GM19452 (cell line): Measurements from ENCODE around the gene INO80D.
"Not testable (repeated sequence)": the region's sequence is repeated elsewhere in the genome, so short reads cannot be mapped to it uniquely, and the experiment has no call there.

Source experiments
- ATAC-seq: cut with Tn5 transposase; IDR thresholded peaks from one replicate; pipeline ENCODE4 v1.9.1; 2021; ENCODE audit not compliant: unreplicated experiment

The INO80D gene

DNA sequence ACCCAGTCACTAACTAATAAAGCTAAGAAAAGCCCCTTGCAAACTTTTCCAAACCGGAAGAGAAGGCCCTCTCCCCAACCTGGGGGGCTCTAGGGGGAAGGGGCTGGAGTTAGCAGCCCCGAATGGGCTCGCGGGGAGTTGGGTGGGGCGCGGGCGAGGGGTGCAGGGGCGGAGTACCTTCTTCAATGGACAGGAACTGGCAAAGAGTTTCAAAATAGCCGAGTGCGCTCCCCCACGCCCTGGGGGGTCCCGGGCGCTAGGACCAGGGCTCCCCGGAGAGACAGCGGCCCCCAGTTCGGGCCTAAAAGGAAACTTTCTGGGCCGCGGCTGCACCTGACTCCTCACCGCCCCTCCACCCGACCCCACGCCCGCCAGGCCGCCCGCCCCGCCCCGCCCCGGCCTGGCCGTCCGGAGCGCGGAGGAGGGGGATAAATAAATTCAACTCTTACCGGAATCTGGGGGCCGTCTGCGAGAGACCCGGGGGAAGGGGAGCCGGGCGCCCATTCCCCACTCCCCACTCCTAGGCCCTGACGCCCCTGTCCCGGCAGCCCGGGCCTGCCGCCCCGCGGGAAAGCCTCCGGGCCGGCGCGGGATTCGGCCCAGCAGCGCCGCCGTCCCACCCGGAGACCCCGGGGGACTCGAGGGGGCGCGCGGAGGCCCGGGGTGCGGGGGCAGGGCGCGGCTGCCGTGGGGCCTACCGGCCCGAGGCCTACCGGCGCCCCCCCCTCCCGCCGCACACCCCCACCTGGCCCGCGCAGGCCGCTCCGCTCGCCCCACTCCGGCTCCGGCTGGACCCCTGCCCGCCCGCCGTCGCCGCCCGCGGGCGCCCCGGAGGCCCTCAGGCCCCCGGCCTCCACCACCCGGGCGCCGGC is 868 bp downstream of the INO80D start:
- peak; percentile 35 for ATAC-seq

DNA sequence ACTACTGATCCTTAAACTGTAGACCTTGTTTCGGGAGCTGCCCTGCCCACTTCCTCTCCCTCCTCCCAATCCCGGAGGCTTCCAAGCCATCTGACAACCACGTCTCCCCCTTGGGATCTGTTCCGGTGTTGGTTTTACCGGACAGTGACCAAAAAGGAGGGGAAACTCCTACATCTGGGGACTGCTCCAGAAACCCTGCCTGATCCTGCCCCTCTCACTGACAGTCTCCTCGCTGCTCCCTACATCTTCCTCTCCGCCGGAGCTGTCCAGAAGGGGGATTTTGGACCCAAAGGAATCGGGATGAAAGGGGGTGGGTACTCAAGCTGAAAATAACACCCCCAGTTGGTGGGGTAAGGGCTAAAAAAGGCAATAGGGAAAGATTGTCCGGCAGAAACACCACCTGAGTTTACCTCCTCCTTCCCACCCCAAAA is 1.5 kb downstream of the INO80D start:
- ATAC-seq = no peak

DNA sequence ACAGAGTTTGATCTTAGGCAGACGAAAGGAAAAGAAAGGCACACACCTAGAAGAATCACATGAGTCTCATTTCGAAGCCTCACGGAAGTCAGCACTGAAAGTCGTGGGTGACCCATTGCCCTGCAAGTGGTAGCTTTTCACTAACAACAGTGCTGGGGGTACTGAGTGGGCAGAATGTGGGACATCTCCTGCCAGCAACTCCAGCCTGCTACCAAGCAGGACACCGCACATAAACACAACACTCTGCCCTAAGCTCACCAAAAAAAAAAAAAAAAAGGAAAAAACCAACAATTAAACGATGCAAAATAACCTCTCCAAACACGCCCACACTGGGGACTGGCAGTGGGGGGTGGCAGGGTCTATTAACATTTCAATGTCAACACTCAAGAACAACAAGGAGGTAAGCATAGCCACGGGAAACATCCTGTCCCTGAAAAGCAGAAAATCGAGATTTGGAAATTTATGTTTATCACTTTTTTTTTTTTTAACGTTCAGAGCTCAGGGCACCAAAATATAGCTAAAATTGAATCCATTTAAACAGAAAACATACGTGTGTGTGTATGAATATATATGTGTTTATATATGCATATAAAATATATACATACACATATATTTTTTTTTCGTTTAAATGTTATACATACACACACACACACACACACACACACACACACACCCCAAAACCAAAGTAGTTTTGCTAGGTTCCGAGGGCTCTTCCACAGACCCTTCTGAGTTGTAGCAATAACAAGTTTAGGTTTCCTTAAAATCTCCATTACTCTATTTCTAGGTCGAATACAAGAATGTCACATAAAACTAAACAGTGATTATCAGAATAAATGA is 2.2 kb downstream of the INO80D start:
- no peak for ATAC-seq

DNA sequence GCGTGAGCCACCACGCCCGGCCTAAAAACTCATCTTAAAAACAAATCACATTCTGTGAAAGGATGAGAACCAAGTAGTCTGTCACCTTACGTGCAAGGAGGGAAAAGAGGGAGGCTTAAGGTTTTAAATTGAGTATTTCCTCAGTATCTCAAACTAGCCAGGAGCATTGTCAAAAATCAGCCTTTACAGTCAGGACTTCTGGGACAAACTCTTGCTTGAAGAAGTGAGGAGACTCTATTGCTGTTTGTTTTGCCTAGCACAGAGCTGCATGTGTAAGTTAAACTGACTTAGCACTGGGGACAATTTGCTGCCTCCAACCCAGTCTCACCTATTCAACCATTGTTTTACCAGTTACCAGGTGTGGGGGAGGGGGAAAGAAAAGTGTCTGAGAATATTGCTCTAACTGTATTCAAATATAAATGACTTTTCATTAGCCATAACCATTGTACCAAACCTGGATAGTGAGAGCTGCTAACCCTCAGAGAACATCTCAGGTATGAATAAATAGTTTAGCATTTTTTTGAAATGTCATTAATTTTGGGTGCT is 3.6 kb downstream of the INO80D start:
- no peak for ATAC-seq

DNA sequence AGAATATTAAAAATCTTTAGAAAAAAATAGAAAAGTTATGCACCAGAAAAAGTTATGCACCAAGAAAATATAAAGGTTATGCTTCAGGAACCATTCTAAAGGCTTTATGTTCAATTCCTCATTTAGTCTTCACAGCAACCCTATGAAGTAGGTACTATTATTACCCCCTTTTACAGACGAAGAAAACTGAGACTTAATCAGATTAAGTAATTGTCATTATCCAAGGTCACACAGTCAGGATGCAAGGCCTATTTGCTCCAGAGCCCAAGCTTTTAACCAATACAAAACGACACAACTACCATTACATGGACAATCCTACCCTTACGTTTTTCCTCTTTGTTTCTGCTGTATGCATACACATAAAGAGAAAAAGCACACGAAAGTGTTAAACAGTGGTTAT is 5.0 kb downstream of the INO80D start:
- no peak for ATAC-seq

DNA sequence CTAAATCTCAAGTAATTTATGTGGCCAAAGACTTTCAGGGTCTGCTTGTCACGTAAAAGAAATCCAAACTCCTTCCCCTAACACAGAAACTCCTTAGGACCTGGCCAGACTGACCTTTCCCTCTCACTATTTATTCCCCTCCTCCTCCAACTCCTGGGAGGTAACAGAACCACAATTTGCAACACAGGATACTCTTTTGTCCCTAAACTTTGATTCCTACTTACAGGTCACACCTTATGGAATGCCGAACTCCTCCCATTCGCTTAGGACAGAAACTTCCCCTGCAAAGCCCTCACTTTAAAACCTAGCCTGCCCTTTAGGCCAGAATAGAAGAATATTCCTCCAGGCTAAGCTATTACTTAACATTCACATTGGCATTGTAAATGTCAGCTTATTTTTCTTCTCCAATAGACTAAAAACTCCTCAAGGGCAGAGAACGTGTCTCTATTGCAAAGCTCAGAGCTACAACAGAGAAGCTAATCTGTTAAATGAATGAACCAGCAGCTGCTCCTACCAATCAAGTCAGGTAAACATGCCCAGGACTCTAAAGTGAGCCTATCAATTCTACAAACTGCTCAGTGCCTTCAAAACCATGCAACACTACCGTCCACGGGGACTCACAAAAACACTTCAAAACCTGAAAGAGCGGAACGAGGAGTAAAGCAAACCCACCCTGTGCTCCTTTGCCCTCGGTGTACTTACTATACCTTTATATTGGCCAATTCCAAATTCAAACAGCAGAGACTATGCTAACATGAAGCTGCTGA is 6.1 kb downstream of the INO80D start:
- ATAC-seq = no peak

DNA sequence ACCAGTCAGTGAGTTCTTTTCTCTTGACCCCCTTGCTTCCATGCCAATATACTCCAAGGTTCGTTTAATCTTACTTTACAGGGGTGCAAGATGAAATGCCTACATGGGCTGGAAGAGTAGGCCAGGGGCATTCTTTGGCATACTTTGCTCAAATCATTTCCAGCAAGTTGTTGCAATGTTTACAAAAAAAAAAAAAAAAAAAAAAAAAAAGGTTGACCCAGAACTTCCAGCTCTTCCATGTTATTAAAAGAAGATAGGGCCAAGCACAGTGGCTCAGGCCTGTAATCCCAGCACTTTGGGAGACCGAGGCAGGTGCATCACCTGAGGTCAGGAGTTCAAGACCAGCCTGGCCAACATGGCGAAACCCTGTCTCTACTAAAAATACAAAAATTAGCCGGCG is 8.1 kb downstream of the INO80D start:
- not testable (repeated sequence) for ATAC-seq

DNA sequence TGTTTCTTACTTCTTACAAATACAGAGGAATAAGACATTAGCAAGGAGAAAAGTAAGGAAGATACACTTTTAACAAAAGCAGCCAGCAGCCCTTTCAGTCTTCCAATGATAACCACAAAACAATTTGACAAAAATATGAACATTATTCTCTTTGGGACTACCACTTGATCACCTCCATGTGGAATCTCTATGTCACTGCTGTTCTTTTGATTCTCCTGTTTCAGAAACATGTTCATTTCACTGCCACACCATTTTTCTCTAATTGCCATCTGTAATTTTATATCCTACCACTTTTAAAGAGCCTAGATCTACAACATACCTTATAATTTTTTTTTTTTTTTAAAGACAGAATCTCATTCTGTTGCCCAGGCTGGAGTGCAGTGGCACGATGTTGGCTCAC is 10.9 kb downstream of the INO80D start:
- ATAC-seq = no peak

DNA sequence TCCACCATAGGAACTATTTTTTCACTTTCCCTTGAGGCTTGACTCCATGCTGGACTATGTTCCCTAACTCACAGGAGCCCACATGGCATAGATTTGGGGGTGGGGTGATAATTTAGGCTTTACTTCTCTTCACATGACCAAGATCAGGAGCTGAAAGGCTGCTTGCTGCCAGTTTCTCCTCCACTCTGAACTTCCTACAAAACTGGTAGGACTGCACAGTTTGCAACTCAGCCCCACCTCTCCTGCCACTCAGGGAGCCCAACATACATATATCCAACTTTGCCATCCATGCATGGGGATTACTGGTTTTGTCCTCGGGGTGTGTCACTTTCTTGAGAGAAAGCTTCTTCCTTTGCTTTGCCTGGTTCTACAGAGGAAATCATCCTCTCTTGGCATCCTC is 14.2 kb downstream of the INO80D start:
- no peak for ATAC-seq

DNA sequence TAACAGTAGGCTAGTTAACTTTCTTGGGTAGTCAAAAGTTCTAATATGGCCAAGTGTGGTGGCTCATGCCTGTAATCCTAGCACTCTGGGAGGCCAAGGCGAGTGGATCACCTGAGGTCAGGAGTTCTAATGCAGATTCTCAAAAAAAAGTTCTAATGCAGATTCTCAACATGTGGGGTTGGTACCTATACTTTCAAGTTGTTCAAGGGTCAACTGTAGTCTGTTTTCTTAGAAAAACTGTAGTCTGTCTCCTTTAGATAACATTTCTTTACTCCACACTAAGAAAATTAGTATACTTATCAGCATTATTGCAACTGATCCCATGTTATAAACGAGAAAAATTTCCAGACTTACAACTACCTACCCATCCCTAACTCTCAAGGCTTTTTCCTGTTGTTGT is 16.6 kb downstream of the INO80D start:
- ATAC-seq = no peak

DNA sequence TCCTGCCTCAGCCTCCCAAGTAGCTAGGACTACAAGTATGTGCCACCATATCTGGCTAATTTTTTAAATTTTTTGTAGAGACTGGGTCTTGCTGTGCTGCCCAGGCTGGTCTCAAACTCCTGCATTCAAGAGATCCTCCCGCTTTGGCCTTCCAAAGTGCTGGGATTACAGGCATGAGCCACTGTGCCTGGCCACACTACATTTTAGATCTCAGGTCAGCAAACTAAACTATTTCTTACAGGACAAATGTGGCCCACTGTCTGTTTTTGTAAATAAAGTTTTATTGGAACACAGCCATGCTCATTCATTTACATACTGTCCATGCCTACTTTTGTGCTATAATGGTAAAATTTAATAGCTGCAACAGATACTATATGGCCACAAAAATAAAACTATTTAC is 17.8 kb downstream of the INO80D start:
- ATAC-seq = no peak

DNA sequence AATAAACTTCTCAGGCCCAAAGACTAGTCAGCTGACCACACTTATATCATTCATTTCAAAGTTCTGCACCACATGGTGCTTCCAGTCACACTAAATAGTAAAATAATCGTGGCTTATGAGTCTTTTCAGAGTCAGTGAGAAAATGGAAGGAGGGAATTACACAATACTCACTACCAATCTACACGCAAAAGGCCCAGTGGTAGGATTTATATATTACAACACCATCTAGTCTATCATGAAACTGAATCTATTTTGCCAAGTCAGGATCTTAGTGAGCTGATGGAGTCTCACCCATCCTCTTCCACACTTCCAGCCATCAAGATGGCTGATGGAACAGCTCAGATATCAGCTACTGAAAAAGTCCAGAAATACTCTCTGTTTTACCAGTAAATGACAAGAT is 21.9 kb downstream of the INO80D start:
- no peak for ATAC-seq

DNA sequence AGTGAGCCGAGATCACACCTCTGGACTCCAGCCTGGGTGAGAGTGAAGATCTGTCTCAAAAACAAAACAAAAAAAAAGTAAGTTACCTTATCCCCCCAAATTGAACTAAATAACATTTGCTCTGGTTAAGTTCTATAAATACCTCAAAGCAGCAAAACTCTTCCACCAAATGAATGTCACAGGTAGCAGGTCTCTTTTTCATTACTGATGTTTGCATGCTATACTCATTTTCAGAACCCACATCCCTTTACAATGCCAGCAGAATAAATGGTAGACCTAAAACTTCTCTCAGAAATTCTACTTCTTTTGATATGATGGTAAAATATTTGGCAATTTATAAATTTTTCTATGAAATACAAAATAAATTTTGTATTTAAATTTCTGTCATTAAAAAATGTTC is 22.3 kb downstream of the INO80D start:
- ATAC-seq = no peak

DNA sequence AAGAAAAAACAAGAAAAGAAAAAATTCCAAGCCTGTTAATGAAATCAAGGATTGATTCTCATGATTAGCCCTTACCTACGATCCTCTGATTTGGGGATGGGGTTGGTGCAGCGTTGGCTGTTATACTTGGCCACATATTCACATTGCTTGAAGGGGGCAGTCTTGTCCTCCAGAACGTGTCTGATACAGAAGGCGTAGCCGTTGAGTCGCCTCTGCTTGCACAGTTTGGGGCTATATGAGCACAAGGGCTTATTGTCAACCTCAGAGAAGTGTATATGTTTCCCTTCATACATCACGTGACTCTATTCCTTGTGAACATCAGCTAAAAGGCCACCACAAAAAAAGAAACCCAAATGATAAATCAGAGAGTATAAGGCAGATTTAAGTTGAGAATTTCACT is 23.2 kb downstream of the INO80D start:
- ATAC-seq = no peak

DNA sequence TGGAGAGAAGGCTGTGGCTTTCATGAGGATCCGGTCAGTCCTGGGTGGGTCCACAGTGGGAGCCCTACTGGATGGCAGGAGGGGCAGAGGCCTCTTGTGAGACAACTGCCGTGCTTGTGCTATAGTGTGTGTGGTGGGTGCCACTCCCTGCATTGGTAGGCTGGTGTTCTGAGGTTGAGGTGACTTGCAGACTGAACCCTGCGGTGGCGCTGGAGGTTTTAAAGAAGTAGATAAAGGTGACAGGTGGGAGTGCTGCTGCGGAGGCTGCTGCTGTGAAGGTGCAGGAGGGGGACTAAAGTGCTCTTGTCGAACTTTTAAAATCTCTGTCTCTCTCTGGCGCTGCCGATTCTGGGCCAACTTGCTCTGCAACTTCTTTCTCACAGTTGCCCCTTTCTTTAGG is 29.7 kb downstream of the INO80D start:
- ATAC-seq = no peak

DNA sequence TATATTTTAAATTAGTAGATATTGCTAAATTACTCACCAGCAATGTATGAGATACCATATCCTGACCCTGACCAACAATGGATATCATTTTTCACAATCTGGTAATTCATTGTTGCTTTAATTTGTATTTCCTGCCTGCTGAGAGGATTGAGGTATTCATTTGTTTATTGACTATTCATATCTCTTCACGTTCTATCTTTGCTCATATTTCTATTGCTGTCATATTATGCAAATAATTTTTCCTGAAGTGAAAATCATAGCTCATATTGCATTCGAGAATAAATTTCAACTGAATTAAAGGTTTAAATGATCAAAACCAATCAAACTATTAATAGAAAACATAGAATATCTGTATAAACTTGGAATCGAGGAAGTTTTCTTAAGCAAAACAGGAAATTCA is 31.0 kb downstream of the INO80D start:
- ATAC-seq = no peak

DNA sequence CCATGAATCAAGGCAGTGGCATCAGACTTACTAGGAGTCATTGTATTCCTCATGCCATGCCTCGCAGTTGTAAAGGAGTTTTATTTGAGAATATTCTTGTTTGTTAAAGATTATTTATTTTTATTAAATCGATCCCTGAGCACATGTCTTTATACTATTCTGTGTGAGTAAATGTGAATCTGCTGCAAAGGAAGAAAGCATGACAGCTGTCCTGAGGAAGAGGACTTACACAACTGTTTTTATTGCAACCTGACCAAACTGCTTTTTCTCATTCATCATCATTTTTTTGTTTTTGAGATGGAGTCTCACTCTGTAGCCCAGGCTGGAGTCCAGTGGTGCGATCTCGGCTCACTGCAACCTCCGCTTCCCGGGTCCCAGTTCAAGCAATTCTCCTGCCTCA is 34.1 kb downstream of the INO80D start:
- no peak for ATAC-seq

DNA sequence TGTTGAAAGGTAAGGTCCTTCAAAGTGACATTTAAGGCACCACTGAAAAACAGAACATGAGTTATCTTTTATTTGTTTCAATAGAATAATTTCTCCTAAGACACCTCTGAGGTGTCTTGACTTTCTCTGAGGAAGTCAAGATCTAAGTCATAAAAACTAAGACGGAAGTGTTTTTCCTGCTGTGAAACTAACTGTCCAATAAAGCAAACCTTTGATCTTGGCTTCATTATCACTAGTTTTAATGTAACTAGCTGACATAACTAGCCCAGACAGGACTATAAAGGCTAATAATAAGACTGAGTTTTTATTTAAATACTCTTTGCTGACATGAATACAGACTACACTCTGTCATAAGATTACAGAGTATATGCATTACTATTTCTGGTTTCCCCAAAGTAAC is 36.6 kb downstream of the INO80D start:
- no peak for ATAC-seq

DNA sequence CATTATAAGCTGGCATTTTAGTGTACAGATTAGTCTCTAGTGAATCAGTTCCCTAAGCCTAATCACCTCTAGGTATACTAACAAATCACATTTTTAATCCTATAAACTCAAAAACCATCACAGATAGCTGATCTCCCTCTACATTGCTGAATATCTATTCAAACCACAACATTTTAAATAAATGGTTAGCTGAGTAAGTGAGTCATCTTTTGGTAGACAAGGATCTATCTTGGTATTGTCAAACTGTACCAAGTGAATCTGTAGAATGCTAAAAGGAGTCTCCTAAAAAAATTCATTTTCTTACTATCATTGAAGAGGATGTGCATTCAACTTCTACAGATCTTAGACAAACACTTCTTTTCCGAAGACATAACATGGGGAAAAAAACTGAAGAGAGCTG is 40.7 kb downstream of the INO80D start:
- no peak for ATAC-seq

DNA sequence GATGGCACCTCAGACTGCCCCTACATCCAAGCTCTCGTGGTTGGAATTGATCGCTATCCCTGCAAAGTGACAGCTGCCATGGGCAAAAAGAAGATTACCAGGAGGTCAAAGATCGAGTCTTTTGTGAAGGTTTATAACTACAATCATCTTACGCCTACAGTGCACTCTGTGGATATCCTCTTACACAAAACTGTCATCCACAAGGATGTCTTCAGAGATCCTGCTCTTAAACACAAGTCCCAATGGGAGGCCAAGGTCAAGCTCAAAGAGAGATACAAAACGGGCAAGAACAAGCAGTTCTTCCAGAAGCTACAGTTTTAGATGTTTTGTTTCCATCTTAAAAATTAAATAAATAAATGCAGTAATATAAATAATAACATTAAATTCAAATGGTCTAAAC is 45.4 kb downstream of the INO80D start:
- ATAC-seq = no peak

DNA sequence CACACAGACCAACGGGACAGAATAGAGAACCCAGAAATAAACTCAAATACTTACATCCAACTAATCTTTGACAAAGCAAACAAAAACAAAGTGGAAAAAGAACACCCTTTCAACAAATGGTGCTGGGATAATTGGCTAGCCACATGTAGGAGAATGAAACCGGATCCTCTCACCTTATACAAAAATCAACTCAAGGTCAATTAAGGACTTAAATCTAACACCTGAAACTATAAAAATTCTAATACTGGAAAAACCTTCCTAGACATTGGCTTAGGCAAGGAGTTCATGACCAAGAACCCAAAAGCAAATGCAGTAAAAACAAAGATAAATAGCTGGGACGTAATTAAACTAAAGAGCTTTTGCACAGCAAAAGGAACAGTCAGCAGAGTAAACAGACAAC is 50.6 kb downstream of the INO80D start:
- not testable (repeated sequence) for ATAC-seq
